RWPE1 (cell line): Measurements from ENCODE around the gene TM4SF5.

Source experiments
- CTCF ChIA-PET: fragments of 350-600 bp; sonication (Branson Sonifier 250); formaldehyde crosslinking; extraction: SDS; loops from one replicate; lab custom pipeline; 2021; lab: Yijun Ruan, JAX
- POLR2A ChIA-PET: fragments of 400-600 bp; formaldehyde crosslinking; extraction: SDS; loops from one replicate; lab custom pipeline; 2020; ENCODE audit warnings: antibody characterized with exemption; ENCODE audit not compliant: low non-redundant PET; lab: Yijun Ruan, JAX
- DNase-seq: peaks from one replicate; pipeline ENCODE4 v3.0.0; 2012; ENCODE audit warnings: low spot score
- H3K27ac ChIP-seq: fragments of 450-650 bp; 2 replicates; pipeline ENCODE4 v1.5.1; 2017
- TF ChIP-seq, protein P1 (sequence below): fragments of 450-650 bp; conservative IDR thresholded peaks from 2 replicates; pipeline ENCODE4 v1.5.1; 2017; ENCODE audit warnings: low read depth, mild to moderate bottlenecking

The TM4SF5 gene

DNA sequence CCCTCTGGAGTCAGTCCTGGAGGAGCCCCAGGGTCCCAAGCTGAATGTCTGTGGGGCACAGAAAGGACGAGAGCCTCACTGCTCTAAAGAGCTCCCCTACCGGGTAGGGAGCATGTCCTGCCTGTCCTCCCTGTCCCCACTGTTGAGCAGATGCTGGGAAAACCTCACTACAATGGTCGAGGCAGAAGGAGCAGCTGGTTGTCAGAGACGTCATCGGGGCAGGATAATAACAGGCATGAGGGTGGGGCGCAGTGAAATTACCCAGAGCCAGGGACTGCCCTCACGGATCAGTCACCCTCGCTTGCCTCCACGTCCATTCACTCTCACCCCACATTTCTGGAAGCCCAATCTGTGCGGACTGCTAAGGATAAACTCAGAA, 538 bp downstream of the TM4SF5 start:
- DNase-seq = no peak
- H3K27ac ChIP-seq = no peak overlapping the region
- TF ChIP-seq, protein P1, sequence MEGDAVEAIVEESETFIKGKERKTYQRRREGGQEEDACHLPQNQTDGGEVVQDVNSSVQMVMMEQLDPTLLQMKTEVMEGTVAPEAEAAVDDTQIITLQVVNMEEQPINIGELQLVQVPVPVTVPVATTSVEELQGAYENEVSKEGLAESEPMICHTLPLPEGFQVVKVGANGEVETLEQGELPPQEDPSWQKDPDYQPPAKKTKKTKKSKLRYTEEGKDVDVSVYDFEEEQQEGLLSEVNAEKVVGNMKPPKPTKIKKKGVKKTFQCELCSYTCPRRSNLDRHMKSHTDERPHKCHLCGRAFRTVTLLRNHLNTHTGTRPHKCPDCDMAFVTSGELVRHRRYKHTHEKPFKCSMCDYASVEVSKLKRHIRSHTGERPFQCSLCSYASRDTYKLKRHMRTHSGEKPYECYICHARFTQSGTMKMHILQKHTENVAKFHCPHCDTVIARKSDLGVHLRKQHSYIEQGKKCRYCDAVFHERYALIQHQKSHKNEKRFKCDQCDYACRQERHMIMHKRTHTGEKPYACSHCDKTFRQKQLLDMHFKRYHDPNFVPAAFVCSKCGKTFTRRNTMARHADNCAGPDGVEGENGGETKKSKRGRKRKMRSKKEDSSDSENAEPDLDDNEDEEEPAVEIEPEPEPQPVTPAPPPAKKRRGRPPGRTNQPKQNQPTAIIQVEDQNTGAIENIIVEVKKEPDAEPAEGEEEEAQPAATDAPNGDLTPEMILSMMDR = no peak
- ChIA-PET CTCF (interaction anchor here (0.6 to 0.8 kb wide), 3 partner anchors 17 to 206 kb away, joined by 3 to 4 read pairs (median 3); partner anchors contain the start of gene CHRNE), POLR2A (no interaction called here)

DNA sequence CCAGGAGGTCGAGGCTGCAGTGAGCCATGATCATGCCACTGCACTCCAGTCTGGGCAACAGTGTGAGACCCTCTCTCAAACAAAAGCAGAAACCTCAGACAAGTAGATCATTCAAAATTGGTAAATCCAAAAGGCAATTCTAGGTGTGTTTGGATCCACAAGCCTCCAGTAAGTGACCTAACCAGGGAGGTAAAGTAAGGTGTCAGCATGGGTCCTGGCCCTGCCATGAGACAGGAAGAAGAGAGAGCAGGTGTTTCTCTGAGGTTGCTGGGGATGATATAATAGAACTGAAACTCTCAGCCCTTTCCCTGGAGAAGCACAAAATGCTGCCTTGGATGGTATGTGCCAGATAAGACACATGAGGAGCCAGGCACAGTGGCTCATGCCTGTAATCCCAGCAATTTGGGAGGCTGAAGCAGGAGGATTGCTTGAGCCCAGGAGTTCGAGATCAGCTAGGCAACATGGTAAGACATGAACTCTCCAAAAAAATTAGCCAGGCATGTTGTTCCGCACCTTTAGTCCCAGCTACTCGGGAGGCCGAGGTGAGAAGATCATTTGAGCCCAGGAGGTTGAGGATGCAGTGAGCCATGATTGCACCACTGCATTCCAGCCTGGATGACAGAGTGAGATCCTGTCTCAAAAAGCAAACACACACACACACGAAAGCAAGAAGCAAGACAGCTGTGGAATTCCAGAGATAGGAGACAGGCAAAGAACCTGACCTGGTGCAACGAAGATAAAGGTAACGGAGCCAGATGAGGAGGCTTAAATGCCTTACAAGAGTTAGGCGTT, 6.5 kb downstream of the TM4SF5 start:
- TF ChIP-seq, protein P1 = no peak
- ChIA-PET CTCF (interaction anchor here (1.3 kb wide), 1 partner anchor 12 kb away, joined by 5 read pairs; no protein-coding TSS in a partner anchor), POLR2A (no interaction called here)
- no peak for DNase-seq
- no peak overlapping the region for H3K27ac ChIP-seq

DNA sequence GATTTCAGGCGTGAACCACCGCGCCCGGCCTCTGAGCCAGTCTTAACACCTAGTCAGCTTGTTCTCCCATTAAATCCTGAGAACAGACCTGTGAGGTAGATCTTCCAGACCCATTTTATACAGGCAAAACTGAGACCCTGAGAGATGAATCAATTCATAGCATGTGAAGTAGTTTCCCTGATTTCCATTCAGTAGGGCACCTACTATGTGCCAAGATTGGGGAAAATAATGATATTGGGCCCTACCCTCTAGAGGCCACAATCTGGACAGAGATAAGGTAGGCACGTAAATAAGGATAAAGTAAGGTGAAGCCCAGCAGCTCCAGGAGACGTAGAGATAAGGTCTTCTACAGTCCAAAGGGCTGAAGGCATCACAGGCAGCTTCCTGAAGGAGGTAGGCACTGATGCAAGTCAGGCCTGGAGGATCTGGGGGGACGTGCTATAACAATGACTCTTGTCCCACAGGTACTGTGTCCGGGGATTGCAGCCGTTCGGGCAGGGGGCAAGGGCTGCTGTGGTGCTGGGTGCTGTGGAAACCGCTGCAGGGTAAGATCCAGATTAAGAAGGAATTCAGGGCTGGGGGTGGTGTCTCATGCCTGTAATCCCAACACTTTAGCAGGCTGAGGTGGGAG, 8.8 kb downstream of the TM4SF5 start:
- DNase-seq = no peak
- H3K27ac ChIP-seq = no peak overlapping the region
- POLR2A ChIA-PET = interaction anchor here (0.6 kb wide), 1 partner anchor 104 kb away, joined by 3 read pairs; no protein-coding TSS in a partner anchor
- CTCF ChIA-PET = interaction anchor here (2.2 kb wide), 1 partner anchor 122 kb away, joined by 9 read pairs; the partner anchor contains the start of gene CHRNE
- TF ChIP-seq, protein P1 = no peak

DNA sequence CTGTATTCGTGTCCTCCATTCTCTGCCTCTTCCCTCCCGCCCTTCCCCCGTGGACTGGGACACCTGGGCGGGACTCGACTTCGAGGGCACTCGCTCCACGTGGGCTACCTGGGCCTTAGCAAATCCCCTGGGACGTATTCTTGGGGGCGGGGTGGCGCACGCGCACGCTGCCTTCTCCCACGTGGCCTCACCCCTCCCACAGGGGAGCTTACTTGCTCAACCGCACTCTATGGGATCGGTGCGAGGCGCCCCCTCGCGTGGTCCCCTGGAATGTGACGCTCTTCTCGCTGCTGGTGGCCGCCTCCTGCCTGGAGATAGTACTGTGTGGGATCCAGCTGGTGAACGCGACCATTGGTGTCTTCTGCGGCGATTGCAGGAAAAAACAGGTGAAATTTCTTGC, 11.0 kb downstream of the TM4SF5 start:
- H3K27ac ChIP-seq = no peak overlapping the region
- ChIA-PET CTCF (interaction anchor here (0.5 to 0.8 kb wide), 2 partner anchors 25 to 279 kb away, joined by 5 read pairs; no protein-coding TSS in a partner anchor), POLR2A (no interaction called here)
- TF ChIP-seq, protein P1 = no peak
- no peak for DNase-seq

DNA sequence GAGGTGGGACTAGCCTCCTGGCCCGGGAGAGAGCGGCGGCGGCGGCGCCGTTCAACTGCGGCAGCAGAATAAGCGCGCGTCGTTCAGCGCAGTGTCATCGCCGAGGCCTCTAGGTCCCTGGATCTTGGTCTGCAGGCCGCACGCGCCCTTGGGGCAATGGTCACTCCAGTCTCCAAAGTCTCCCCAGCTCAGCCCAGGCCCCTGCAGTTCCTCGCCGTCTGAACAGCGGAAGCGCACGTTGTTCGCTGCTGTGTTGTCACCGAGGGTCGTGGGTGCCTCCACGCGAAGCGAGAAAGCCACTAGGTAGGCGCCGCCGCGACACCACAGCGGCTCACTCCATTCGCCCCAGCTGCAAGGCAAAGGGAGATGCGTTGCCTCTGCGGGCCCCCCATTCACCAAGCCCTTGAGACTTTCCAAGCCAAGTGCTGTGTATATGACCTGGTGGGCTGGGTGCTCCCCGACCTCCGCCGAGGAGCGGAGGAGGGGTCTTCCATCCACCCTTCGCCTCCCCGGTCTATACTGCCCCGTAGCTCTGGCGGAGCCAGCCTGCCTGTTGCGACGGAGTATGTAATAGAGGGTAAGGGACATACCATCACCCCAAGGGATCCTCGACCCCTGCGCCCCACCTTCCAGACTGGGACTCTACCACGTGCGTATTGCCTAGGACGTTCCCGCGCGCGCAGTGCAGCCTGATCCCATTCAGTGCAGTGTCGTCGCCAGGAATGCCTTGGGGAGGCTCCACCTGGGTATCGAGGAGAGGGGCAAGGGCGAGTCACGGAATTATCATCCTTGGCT, 13.8 kb downstream of the TM4SF5 start:
- TF ChIP-seq, protein P1 = no peak
- ChIA-PET CTCF (interaction anchor here (0.7 kb wide), 1 partner anchor 30 kb away, joined by 4 read pairs; no protein-coding TSS in a partner anchor), POLR2A (no interaction called here)
- no peak overlapping the region for H3K27ac ChIP-seq
- DNase-seq = no peak

DNA sequence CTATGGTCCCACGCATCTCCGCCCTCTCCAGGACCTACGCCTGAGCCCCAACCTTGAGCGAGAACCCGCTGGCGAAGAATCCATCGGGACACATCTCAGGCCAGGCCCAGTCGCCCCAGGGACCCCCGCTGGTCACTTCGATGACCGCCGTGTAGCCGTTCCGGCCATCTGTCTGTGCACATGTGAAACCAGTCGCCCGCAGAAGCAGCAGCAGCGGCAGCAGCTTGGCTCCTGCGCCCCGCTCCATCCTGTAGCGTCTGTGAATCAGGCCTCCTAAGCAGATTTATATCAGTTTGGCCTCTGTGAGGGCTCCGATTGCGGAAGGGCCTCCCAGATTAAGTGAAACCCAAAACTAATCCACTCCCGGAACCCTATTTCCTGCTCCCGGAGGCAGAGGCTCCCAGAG, 14.4 kb downstream of the TM4SF5 start, which contains the start of gene VMO1:
VMO1 (minus strand) TSS at position 259 of the 406 bp plus-strand sequence; CDS start at position 247, 12 bp downstream.
- ChIA-PET CTCF (interaction anchor here (0.7 to 1.0 kb wide), 3 partner anchors 54 to 117 kb away, joined by 3 to 5 read pairs (median 4); partner anchors contain the start of genes CHRNE and MED11), POLR2A (no interaction called here)
- peak within 1 kb of the TSS; percentile 28 for H3K27ac ChIP-seq
- TF ChIP-seq, protein P1 = no peak
- DNase-seq = no peak
